ENCODE measurements around the gene MAPK12. TPM values are rescaled to one million over a fixed set of nuclear protein-coding genes. Genes with fewer than 3 reads are reported as not detected.

Gene MAPK12
- total RNA-seq, 4 donors from 2014 or later = 1.2 to 37.1 (median 5.4) TPM

Other genes starting within 250 kb of the MAPK12 start
- gene IL17REL, start 248.9 kb downstream of the MAPK12 start, total RNA-seq = 1 to 10 TPM in 3 of 4 donors, not detected in 1; 1.1 to 2.3 (median 1.2) TPM
- not detected for gene TTLL8, start 203.4 kb downstream of the MAPK12 start, total RNA-seq
- not detected for gene MLC1, start 176.3 kb downstream of the MAPK12 start, total RNA-seq
- under 1 TPM in 1 of 4 donors, not detected in 3; 0.67 TPM for gene MOV10L1, start 171.7 kb downstream of the MAPK12 start, total RNA-seq
- under 1 TPM in 1 of 4 donors, not detected in 3; 0.40 TPM for gene PANX2, start 91.0 kb downstream of the MAPK12 start, total RNA-seq
- 100 to 1,000 TPM in 1 of 4 donors, 10 to 100 TPM in 3; 44.0 to 111 (median 86.3) TPM for gene TRABD, start 75.8 kb downstream of the MAPK12 start, total RNA-seq
- gene SELENOO, start 60.7 kb downstream of the MAPK12 start, total RNA-seq = 100 to 1,000 TPM in 1 of 4 donors, 10 to 100 TPM in 3; 48.7 to 101 (median 74.0) TPM
- gene TUBGCP6, start 16.7 kb downstream of the MAPK12 start, total RNA-seq = 100 to 1,000 TPM in 2 of 4 donors, 10 to 100 TPM in 2; 51.5 to 163 (median 111) TPM
- 100 to 1,000 TPM in 3 of 4 donors, 10 to 100 TPM in 1; 57.3 to 165 (median 119) TPM for gene HDAC10, start 10.4 kb downstream of the MAPK12 start, total RNA-seq
- gene MAPK11, start 8.7 kb upstream of the MAPK12 start, total RNA-seq = 10 to 100 TPM in 1 of 4 donors, 1 to 10 TPM in 2, not detected in 1; 2.0 to 14.0 (median 2.5) TPM
- 100 to 1,000 TPM; 182 to 597 (median 307) TPM for gene PLXNB2, start 46.0 kb upstream of the MAPK12 start, total RNA-seq
- 10 to 100 TPM in 1 of 4 donors, 1 to 10 TPM in 3; 5.4 to 14.9 (median 6.3) TPM for gene DENND6B, start 65.3 kb upstream of the MAPK12 start, total RNA-seq
- 100 to 1,000 TPM in 2 of 4 donors, 10 to 100 TPM in 2; 82.8 to 201 (median 111) TPM for gene PPP6R2, start 81.6 kb upstream of the MAPK12 start, total RNA-seq
- 100 to 1,000 TPM in 3 of 4 donors, 10 to 100 TPM in 1; 72.0 to 133 (median 121) TPM for gene SBF1, start 213.4 kb upstream of the MAPK12 start, total RNA-seq
- gene ADM2, start 219.9 kb upstream of the MAPK12 start, total RNA-seq = 1 to 10 TPM in 3 of 4 donors, under 1 TPM in 1; 0.83 to 8.4 (median 5.8) TPM
- gene MIOX, start 225.2 kb upstream of the MAPK12 start, total RNA-seq = not detected
- gene LMF2, start 246.0 kb upstream of the MAPK12 start, total RNA-seq = 10 to 100 TPM; 68.5 to 94.9 (median 83.3) TPM
- 10 to 100 TPM; 34.0 to 85.8 (median 41.2) TPM for gene NCAPH2, start 246.5 kb upstream of the MAPK12 start, total RNA-seq

All from Peyer's patch (tissue), 4 donors.